Mesenchymal stem cell (in vitro differentiated cells and primary cell): ENCODE data around the gene OSER1.

Experiments used
- DNase-seq: peaks from one replicate; pipeline ENCODE4 v3.0.0-alpha.2; 2013
- H2AFZ ChIP-seq: one replicate; pipeline ENCODE4 v1.6.1; 2013; ENCODE audit warnings: low read depth, mild to moderate bottlenecking, control low read depth, inconsistent platforms, low read length, moderate library complexity
- H2AK5ac ChIP-seq: 2 replicates; pipeline ENCODE4 v1.6.1; 2013; ENCODE audit warnings: low read length, moderate library complexity, mild to moderate bottlenecking, inconsistent platforms; ENCODE audit not compliant: severe bottlenecking
- H2BK120ac ChIP-seq: one replicate; pipeline ENCODE4 v1.6.1; 2013; ENCODE audit warnings: low read depth, mild to moderate bottlenecking, inconsistent platforms, low read length, moderate library complexity
- H2BK12ac ChIP-seq, 2 experiments: one replicate each; pipeline ENCODE4 v1.6.1; 2013; ENCODE audit warnings: inconsistent platforms in 2 of 2, low read length in 2 of 2, mild to moderate bottlenecking in 2 of 2, moderate library complexity in 2 of 2, control low read depth in 1 of 2
- H2BK15ac ChIP-seq: one replicate; pipeline ENCODE4 v1.6.1; 2013; ENCODE audit warnings: mild to moderate bottlenecking, low read depth, inconsistent platforms; ENCODE audit not compliant: poor library complexity, severe bottlenecking
- H2BK5ac ChIP-seq: 2 replicates; pipeline ENCODE4 v1.6.1; 2013; ENCODE audit warnings: low read depth, mild to moderate bottlenecking, low read length, control low read depth, inconsistent platforms; ENCODE audit not compliant: poor library complexity, severe bottlenecking
- H3K14ac ChIP-seq, 2 experiments: one replicate each; pipeline ENCODE4 v1.6.1; 2013; ENCODE audit warnings: inconsistent platforms in 2 of 2, low read length in 2 of 2, control low read depth in 1 of 2, mild to moderate bottlenecking in 1 of 2, moderate library complexity in 1 of 2
- H3K18ac ChIP-seq, 2 experiments: one replicate each; pipeline ENCODE4 v1.6.1; 2013; ENCODE audit warnings: inconsistent platforms in 2 of 2, low read length in 2 of 2, control low read depth in 1 of 2, low read depth in 1 of 2, mild to moderate bottlenecking in 1 of 2
- H3K23ac ChIP-seq, 2 experiments: one replicate each; pipeline ENCODE4 v1.6.1; 2013; ENCODE audit warnings: inconsistent platforms in 2 of 2, low read length in 2 of 2, mild to moderate bottlenecking in 2 of 2, moderate library complexity in 2 of 2, control low read depth in 1 of 2
- H3K27ac ChIP-seq: 2 replicates; pipeline ENCODE4 v1.5.1; 2013; ENCODE audit warnings: mild to moderate bottlenecking, moderate library complexity, low read length, control low read depth, inconsistent platforms; ENCODE audit not compliant: poor library complexity, severe bottlenecking
- H3K27me3 ChIP-seq, 2 experiments: 2 replicates each; pipeline versions ENCODE4 v1.6.1 to v1.7.0; 2013; ENCODE audit warnings: low read length in 2 of 2, mild to moderate bottlenecking in 2 of 2, moderate library complexity in 2 of 2, control low read depth in 1 of 2, inconsistent platforms in 1 of 2; ENCODE audit not compliant: control insufficient read depth in 1 of 2, insufficient read depth in 1 of 2
- H3K36me3 ChIP-seq, 2 experiments: 2 replicates each; pipeline versions ENCODE4 v1.6.1 to v1.7.0; 2013; ENCODE audit warnings: low read length in 2 of 2, control low read depth in 1 of 2, inconsistent platforms in 1 of 2, low read depth in 1 of 2, mild to moderate bottlenecking in 1 of 2; ENCODE audit not compliant: insufficient read depth in 2 of 2, control insufficient read depth in 1 of 2
- H3K4ac ChIP-seq, 2 experiments: one replicate each; pipeline ENCODE4 v1.6.1; 2013; ENCODE audit warnings: inconsistent platforms in 2 of 2, low read length in 2 of 2, mild to moderate bottlenecking in 2 of 2, moderate library complexity in 2 of 2, control low read depth in 1 of 2, low read depth in 1 of 2
- H3K4me1 ChIP-seq: 2 replicates; pipeline ENCODE4 v1.6.1; 2013; ENCODE audit warnings: low read depth, low read length, control low read depth; ENCODE audit not compliant: control insufficient read depth, insufficient read depth
- H3K4me2 ChIP-seq: 2 replicates; pipeline ENCODE4 v1.6.1; 2013; ENCODE audit warnings: low read length, mild to moderate bottlenecking, inconsistent platforms; ENCODE audit not compliant: poor library complexity, severe bottlenecking
- H3K4me3 ChIP-seq, 2 experiments: 2 replicates each; pipeline versions ENCODE4 v1.5.1 to v1.7.0; 2013; ENCODE audit warnings: low read length in 2 of 2, mild to moderate bottlenecking in 2 of 2, control low read depth in 1 of 2, low read depth in 1 of 2; ENCODE audit not compliant: insufficient read depth in 1 of 2
- H3K79me1 ChIP-seq: replicated peaks from 2 replicates; pipeline ENCODE4 v1.6.1; 2013; ENCODE audit warnings: mild to moderate bottlenecking, control low read depth, low read length, inconsistent platforms; ENCODE audit not compliant: poor library complexity, severe bottlenecking
- H3K9ac ChIP-seq: 2 replicates; pipeline ENCODE4 v1.7.0; 2013; ENCODE audit warnings: mild to moderate bottlenecking, low read length, moderate library complexity
- H3K9me3 ChIP-seq: 2 replicates; pipeline ENCODE4 v1.7.0; 2013; ENCODE audit warnings: mild to moderate bottlenecking, low read length; ENCODE audit not compliant: control insufficient read depth
- H4K8ac ChIP-seq: one replicate; pipeline ENCODE4 v1.6.1; 2013; ENCODE audit warnings: inconsistent platforms, mild to moderate bottlenecking, low read length, moderate library complexity
- H4K91ac ChIP-seq: one replicate; pipeline ENCODE4 v1.6.1; 2013; ENCODE audit warnings: mild to moderate bottlenecking, low read length, inconsistent platforms
- WGBS: methylation state at CpG from one replicate; pipeline ENCODE4 v1.1.7; 2013; ENCODE audit warnings: mixed read lengths; 5-methylcytosine and 5-hydroxymethylcytosine counted together

The OSER1 gene

GRCh38 chr20:44159711-44160110 is 50.9 kb downstream of the OSER1 start:
- WGBS = 97% methylated on average over 50 of the region's 50 CpGs
- H3K4me1 ChIP-seq = peaks cover 1% of the 10 kb centered on the region
- H3K4me2 ChIP-seq = no peak overlapping the region
- H4K91ac ChIP-seq = peak overlapping the region; percentile 7
- peak overlapping the region; percentile 7 for H4K8ac ChIP-seq
- H3K36me3 ChIP-seq = peaks cover 0 to 10% of the 10 kb centered on the region in 2 experiments
- H2AFZ ChIP-seq = no peak overlapping the region
- peaks cover 0 to 79% of the 10 kb centered on the region in 2 experiments for H3K27me3 ChIP-seq
- no peak for DNase-seq
- no peak overlapping the region for H2BK5ac ChIP-seq
- no peak overlapping the region for H3K27ac ChIP-seq
- no peak overlapping the region for H2BK120ac ChIP-seq
- no peak overlapping the region for H2BK15ac ChIP-seq
- no peak overlapping the region for H2BK12ac ChIP-seq
- H3K18ac ChIP-seq = no peak overlapping the region
- no peaks in the 10 kb centered on the region for H3K79me1 ChIP-seq
- H3K9ac ChIP-seq = no peak overlapping the region
- H3K9me3 ChIP-seq = no peaks in the 10 kb centered on the region
- peak overlapping the region in 1 of 2 experiments; percentile 31 for H3K4me3 ChIP-seq
- no peak overlapping the region for H3K4ac ChIP-seq
- no peak overlapping the region for H3K14ac ChIP-seq
- no peak overlapping the region for H3K23ac ChIP-seq
- H2AK5ac ChIP-seq = no peak overlapping the region

- Histone ChIP-seq H3K27me3 (peaks cover 0 to 78% of the 10 kb centered on the region in 2 experiments), H3K4me1 (peaks cover 1% of the 10 kb centered on the region), H2BK120ac (no peak overlapping the region), H4K8ac (no peak overlapping the region), H4K91ac (no peak overlapping the region), H3K79me1 (no peaks in the 10 kb centered on the region), H3K4me3 (no peak overlapping the region), H2BK15ac (no peak overlapping the region), H3K4ac (no peak overlapping the region), H2BK12ac (no peak overlapping the region), H2BK5ac (no peak overlapping the region), H3K27ac (no peak overlapping the region), H3K36me3 (peaks cover 0 to 10% of the 10 kb centered on the region in 2 experiments), H3K9ac (no peak overlapping the region), H2AK5ac (no peak overlapping the region), H3K14ac (no peak overlapping the region), H3K4me2 (no peak overlapping the region), H2AFZ (no peak overlapping the region), H3K18ac (no peak overlapping the region), H3K9me3 (no peaks in the 10 kb centered on the region), H3K23ac (no peak overlapping the region)
- WGBS = 96% methylated on average over 2 of the region's 2 CpGs
- DNase-seq = no peak
These were observed 51.4 kb downstream of the OSER1 start for GRCh38 chr20:44159125-44159524.

GRCh38 chr20:44157061-44157460 is 53.5 kb downstream of the OSER1 start:
- no peaks in the 10 kb centered on the region for H3K79me1 ChIP-seq
- H3K9me3 ChIP-seq = no peaks in the 10 kb centered on the region
- H3K14ac ChIP-seq = no peak overlapping the region
- H3K23ac ChIP-seq = no peak overlapping the region
- 98% methylated on average over 5 of the region's 5 CpGs for WGBS
- no peak overlapping the region for H2BK120ac ChIP-seq
- DNase-seq = no peak
- H3K36me3 ChIP-seq = peaks cover 0 to 10% of the 10 kb centered on the region in 2 experiments
- H3K4me1 ChIP-seq = peaks cover 1% of the 10 kb centered on the region
- H3K4ac ChIP-seq = no peak overlapping the region
- no peak overlapping the region for H3K18ac ChIP-seq
- H4K8ac ChIP-seq = no peak overlapping the region
- peaks cover 0 to 63% of the 10 kb centered on the region in 2 experiments for H3K27me3 ChIP-seq
- H2BK5ac ChIP-seq = no peak overlapping the region
- no peak overlapping the region for H4K91ac ChIP-seq
- H2BK15ac ChIP-seq = no peak overlapping the region
- H3K9ac ChIP-seq = no peak overlapping the region
- H3K4me2 ChIP-seq = no peak overlapping the region
- no peak overlapping the region for H2BK12ac ChIP-seq
- no peak overlapping the region for H3K27ac ChIP-seq
- H3K4me3 ChIP-seq = no peak overlapping the region
- H2AK5ac ChIP-seq = no peak overlapping the region
- no peak overlapping the region for H2AFZ ChIP-seq

GRCh38 chr20:44154521-44155001 is 56.0 kb downstream of the OSER1 start:
- Histone ChIP-seq H2BK120ac (no peak overlapping the region), H3K27ac (no peak overlapping the region), H2AFZ (no peak overlapping the region), H3K14ac (peak overlapping the region in 1 of 2 experiments; percentile 69), H3K4me3 (no peak overlapping the region), H3K9me3 (no peaks in the 10 kb centered on the region), H2BK15ac (no peak overlapping the region), H3K4me1 (peaks cover 1% of the 10 kb centered on the region), H2BK5ac (no peak overlapping the region), H4K91ac (no peak overlapping the region), H3K18ac (no peak overlapping the region), H2BK12ac (no peak overlapping the region), H2AK5ac (no peak overlapping the region), H3K23ac (no peak overlapping the region), H3K27me3 (peaks cover 0 to 48% of the 10 kb centered on the region in 2 experiments), H3K4ac (no peak overlapping the region), H3K36me3 (peaks cover 0 to 2% of the 10 kb centered on the region in 2 experiments), H4K8ac (no peak overlapping the region), H3K4me2 (no peak overlapping the region), H3K79me1 (peaks cover 2% of the 10 kb centered on the region), H3K9ac (peak overlapping the region; percentile 8)
- 67% methylated on average over 6 of the region's 7 CpGs for WGBS
- DNase-seq = peak; percentile 7
